GM19351 (cell line): Measurements from ENCODE around the gene LGI2.
"Not testable (repeated sequence)": the region's sequence is repeated elsewhere in the genome, so short reads cannot be mapped to it uniquely, and the experiment has no call there.

Experiments used
- ATAC-seq: cut with Tn5 transposase; IDR thresholded peaks from one replicate; pipeline ENCODE4 v1.9.1; 2021; ENCODE audit warnings: mild to moderate bottlenecking, moderate library complexity; ENCODE audit not compliant: unreplicated experiment

LGI2 gene

GRCh38 chr4:25051534-25051933 is 20.8 kb upstream of the LGI2 start:
- no peak for ATAC-seq

GRCh38 chr4:25050370-25051078 is 19.8 kb upstream of the LGI2 start:
- no peak for ATAC-seq

DNA sequence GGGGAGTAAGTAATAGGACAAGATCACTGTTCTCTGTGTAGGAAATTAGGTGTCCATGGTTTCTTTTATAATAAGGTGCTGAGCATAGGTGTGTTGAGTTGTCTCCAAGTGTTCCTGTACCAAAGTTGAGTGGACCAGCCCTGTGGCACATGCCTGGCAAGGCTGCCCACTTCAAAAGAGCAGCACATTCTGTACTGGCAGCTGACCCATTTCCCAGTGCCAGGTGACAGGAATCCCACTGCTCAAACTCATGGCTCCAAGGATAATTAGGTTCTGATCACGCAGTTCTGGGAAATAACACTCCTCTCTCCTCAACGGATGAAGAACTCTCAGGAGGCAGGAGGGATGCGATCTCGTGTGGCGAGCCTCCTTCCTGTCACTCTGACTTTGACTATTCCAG is 12.8 kb upstream of the LGI2 start:
- ATAC-seq: no peak

DNA sequence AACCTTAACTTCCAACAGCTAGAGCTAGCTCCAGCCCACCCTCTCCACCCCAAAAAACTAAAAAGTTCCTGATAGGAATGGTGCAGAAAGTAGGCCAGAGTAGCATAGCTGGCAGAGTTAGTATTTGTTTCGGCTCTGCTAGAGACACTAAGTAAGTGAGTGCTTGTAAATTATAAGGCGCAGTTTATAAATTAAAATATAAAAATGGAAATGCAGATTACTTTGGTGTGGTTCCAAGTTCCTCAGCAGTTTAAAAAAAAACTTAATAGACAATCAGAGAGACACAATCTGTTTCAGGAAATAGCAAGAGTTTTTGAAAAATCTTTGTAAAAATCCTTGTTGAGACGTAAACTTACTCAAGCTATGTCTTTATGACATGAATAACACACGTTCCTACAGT is 2.8 kb upstream of the LGI2 start:
- ATAC-seq: no peak

DNA sequence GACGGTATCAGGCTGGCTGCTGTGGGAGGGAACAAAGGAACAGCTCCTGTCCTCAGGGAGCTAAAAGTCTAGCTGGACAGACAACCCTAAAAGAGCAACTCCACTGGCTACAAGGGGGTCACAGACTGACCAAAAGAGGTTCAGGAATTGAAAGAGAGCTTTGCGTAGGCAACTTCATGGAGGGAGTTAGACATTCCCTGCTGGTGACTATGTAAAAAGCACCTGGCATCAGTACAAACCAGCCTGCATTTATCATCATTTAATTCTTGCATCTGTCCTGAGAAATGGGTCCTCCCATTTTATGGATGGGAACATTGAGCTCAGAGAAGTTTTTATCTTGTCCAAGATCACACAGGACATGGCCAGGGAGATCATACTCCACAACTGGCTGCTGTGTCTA is 1.4 kb upstream of the LGI2 start:
- no peak for ATAC-seq

DNA sequence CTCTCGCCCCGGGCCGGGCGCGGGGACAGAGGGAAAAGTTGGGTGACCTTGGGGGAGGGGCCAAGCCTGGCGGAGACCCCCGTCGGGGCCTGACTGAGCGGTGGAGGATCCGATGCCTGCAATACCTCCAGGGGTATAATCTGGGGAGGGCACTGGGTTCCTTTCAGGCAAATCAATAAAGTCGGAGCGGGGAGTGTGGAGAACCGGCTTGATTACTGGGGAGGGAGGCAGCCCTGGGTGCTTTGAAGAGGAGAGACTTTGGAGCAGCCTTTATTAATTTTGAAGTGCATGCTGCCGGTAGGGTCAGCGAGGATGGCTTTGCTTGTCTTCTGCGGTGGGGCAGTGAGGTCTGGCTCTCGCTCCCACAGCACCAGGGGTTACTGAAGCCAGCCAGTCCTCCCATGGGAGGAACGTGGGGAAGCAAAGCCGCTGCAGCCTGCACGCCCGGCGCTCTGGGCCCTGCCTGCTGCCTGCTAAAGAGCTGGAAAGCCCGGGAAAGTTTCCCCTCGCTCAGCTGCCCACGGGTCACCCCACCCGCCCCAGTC is 403 bp upstream of the LGI2 start:
- ATAC-seq: no peak

DNA sequence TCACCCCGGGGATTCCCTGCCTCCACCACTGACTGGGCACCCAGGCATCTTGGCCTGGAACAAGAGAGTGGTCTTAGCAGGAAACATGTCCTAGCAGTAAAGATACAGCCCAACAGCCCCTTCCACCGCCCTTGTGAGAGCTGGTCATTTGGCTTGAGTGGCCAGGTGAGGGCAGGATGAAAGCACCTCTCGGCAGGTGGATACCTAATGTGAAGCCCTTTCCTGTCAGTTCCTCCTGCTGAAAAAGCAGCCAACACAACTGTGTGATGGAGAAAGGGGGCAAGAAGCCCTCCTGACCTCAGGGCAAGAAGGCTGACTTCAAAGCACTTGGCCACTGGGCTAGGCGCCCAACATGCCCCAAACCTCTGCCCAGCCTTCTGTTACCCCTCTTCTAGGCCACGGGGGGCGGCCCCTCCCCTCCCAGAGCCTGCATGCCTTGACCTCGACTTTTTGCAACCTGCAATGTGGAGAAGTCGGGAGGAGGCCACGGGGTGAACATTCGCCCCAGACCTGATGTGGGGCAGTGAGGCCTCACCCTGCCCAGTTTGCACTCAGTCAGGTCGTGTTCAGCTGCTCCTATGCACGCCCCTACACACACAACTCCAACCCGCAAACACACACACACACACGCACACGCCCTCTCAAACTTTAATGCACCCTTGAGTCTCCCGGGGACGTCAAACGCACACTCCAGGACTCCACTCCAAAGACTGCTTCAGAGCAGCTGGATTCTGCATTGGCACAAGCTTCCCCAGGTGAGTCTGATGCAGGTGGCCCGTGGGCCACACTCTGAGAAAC is 1.1 kb downstream of the LGI2 start:
- ATAC-seq: no peak

DNA sequence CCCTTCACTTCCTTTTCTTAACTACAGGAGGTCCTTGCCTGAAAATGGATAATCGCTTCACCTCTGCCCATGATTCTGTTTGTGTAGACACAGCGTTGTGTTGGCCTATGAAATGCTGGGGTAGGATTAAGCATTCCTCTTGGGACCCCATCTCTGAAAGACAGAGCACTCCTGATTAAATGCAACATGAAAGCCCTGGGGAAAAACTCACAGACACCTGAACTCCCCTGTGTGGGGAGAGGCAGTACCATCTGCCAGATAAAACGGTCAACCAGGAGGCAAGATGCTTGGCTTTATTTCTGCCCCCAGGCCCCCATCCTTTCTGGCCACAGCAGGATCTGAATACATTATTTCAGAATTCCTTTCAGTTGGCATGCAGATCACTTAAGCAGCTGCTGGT is 1.9 kb downstream of the LGI2 start:
- ATAC-seq: no peak

DNA sequence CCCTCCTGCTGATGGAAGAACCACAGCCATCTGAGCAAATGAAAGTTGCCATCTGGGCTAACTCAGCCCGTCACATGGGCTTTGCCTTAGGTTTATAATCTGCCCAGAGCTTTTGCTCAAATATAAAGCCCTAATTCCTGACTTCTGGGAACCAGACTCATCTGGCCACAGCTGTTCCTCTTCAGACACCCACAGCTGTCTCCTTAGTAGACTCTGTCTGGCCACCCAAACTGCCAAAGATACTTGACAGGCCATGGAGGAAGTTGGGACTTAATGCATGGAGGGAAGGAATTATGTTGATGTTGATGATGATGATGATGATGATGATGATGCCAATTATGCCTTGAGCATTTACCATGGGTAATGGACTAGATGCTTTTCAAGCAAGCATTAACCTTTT is 8.0 kb downstream of the LGI2 start:
- ATAC-seq: no peak

DNA sequence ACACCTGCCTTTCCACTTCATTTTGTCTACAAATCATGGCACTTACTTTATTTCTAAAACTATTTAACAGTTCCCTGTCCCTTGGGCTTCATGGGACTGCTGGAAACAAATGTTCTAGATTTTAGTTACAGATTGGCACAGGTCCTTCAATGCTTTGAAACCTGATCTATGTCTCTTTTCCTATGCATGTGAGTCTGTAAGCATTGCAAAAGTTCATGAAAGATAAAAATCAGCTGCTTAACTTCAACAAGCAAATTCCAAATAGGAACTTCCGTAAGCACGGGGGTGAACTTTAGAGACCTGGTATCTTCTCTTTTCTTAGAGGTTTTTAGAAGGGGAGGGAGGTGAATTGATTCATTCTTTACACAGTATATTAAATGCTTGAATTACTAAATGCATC is 9.5 kb downstream of the LGI2 start:
- ATAC-seq: no peak

GRCh38 chr4:25020236-25020635 is 10.5 kb downstream of the LGI2 start:
- ATAC-seq: no peak

GRCh38 chr4:25019501-25019900 is 11.2 kb downstream of the LGI2 start:
- no peak for ATAC-seq

DNA sequence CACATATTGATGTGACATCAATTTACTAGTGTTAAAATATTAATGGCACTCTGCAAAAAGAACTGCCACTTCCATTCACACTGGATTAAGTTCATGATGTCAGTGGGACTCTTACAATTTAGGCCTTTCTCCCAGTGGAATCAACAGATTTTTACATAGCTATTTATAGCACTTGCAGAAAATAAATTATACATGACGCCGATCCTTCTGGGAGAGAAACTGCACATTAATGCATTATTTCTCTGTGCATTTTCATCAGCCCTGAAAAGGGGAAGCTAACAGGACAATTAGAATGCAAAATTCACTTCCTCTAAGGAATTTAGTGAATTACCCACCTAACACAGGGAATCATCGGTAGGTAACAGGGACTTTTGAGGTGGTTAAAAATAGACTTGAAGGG is 15.7 kb downstream of the LGI2 start:
- no peak for ATAC-seq

DNA sequence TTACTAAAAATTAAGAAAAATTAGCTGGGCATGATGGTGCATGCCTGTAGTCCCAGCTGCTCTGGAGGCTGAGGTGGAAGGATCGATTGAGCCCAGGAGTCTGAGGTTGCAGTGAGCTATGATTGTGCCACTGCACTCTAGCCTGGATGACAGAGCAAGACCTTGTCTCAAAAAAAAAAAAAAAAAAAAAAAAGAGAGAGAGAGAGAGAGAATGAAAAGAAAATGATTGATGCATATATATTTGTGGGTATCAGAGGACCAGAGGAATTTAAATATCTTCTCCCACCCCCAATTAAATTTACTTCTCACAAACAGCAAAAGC is 16.1 kb downstream of the LGI2 start:
- ATAC-seq: not testable (repeated sequence)

- ATAC-seq: no peak
These were observed 16.7 kb downstream of the LGI2 start for GRCh38 chr4:25013756-25014661.

DNA sequence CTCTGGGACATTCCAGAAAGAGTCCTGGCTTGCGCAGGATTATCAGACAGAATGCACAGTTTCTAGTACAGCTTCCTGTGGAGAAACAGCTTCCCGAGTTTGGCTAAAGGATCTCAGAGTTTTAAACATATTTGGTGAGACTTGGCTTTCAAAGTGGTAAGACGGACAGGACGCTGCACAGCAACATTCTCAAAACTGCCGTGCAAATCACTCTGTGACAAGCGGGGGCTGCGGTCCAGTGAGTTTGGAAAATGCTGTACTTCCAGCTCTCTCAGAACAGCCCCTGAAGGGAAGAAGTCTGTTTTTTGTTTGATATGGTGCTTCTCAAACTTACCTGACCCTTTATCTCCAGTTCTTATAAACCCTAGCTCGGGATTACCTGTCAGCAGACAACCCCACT is 18.1 kb downstream of the LGI2 start:
- ATAC-seq: no peak

GRCh38 chr4:25011135-25011866 is 19.4 kb downstream of the LGI2 start:
- ATAC-seq: no peak

DNA sequence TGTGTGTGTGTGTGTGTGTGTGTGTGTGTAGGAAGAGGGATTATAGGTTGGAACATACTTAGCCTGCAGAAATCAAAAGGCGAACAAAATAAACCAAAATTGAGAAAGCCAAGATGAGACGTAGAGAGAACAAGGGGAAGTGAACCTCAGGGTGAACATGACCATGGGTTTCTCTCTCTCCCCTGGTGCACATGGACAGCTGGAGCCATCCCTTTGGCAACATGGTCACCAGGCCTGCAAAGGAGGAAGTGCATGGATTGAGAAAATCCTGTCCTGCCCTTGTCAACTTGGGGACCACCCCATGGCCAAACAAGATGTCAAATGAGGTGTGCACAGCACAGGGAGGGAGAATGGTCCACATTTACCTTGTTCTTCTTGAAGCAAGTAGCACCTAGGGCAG is 23.1 kb downstream of the LGI2 start:
- ATAC-seq: no peak

- no peak for ATAC-seq
These were observed 28.1 kb downstream of the LGI2 start for GRCh38 chr4:25002681-25003080.

DNA sequence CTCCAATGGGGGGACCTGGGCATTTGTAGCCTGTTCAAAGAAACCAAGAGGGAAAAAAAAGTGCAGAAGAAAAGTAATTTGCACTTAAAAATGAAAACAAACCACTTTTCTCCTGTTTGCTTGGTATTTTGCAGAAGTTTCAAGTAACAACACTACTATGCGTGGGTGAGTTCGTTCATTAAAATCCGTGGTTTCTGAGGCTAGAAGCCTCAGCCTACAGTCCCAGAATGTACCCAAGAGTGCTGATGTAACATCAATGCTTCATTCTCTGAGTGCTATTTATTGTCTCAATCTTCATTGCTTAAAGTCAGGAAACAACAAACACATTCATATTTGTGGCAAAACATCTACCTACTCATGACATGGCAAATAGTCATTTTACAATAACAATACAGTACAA is 29.2 kb downstream of the LGI2 start:
- ATAC-seq: peak; percentile 87

- ATAC-seq: no peak
These were observed 30.1 kb downstream of the LGI2 start for GRCh38 chr4:25000639-25001038.
